ENCODE results near the gene AQP12A. TPM values are rescaled to one million over a fixed set of nuclear protein-coding genes. Genes with fewer than 3 reads are reported as not detected.
"Not testable (repeated sequence)": the region's sequence is repeated elsewhere in the genome, so short reads cannot be mapped to it uniquely, and the experiment has no call there.

AQP12A gene
- total RNA-seq: not detected

DNA sequence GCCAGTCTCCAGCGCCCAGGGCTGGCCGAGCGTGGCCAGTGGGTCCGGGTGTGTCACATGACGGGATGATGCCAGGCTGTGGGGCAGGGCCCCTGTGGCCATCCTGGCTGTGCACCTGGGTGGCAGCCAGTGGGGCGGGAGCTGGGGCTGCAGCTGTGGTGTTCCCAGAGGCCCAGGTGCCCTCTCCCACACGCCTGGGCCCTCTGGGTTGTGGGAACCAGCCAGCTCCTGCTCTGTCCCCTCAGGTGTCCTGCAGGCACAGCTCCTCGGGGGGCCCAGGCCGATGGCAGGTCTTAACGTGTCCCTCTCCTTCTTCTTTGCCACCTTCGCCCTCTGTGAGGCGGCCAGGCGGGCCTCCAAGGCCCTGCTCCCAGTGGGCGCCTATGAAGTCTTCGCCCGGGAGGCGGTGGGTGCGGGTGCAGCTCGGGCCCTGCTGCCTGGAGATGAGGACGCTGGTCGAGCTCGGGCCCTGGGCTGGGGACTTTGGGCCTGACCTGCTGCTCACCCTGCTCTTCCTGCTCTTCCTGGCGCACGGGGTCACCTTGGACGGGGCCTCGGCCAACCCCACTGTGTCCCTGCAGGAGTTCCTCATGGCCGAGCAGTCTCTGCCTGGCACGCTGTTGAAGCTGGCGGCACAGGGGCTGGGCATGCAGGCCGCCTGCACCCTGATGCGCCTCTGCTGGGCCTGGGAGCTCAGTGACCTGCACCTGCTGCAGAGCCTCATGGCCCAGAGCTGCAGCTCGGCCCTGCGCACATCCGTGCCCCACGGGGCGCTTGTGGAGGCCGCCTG is at the start of gene AQP12A:
Gene AQP12A, plus strand, starts transcription at position 236 of the 790 bp plus-strand sequence. Its CDS starts 48 bp downstream, at position 284.
- H3K4me3 Mint-ChIP-seq, H3K27me3 Mint-ChIP-seq, H3K36me3 Mint-ChIP-seq, DNase-seq, H3K27ac Mint-ChIP-seq, H3K4me1 Mint-ChIP-seq, H3K9me3 Mint-ChIP-seq: not testable (repeated sequence)

DNA sequence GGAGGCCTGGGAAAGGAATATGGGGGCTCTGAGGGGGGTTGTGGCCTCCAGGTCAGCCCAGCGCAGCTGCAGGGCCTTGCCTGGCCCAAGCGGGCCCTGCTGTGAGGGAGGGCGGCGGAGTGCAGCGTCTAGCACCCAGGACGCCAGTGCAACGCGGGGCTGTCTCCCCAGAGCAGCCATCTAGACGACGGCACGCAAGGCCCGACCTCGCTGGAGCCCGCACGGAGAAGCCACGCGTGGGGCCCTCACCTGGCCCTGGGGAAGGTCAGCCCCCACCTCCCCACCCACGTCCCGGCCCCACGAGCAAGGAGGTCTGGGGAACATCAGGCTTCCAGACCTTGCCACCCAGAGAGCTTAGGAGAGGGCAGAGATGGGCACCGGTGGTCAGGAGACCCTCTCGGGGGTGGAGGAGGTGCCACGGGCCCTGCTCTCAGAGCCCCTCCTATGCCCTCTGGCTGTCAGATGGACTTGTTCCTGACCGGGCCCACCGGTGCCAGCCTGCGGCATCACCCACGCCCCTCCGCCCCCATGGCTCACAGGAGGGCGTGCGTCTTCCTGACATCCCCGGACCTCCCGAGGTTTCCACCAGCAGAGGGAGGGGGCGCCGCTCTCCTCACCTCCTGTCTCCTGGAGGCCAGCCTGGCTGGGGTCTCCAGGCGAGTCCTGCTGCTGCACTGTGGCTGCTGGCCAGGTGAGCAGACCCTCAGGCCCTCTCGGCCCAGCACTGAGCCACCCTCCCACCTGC is 49.4 kb upstream of the AQP12A start:
- no peak overlapping the region for H3K4me3 Mint-ChIP-seq
- peaks cover 3% of the 10 kb centered on the region for H3K27me3 Mint-ChIP-seq
- DNase-seq: no peak
- no peak overlapping the region for H3K27ac Mint-ChIP-seq
- H3K9me3 Mint-ChIP-seq: no peaks in the 10 kb centered on the region
- peaks cover 2% of the 10 kb centered on the region for H3K4me1 Mint-ChIP-seq
- no peaks in the 10 kb centered on the region for H3K36me3 Mint-ChIP-seq

DNA sequence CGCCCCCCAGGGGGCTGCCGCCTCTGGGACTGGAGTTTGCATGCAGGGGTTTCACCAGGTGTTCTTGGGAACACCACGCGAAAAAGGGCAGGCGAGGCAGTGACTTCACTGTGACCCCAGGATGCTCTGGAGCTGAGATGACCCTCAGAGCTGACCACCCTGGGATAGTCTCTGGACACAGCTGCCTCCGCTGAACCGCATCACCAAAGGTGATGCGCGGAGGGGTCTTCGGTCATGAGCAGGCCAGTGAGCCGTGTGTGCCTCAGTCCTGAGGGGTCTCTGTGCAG is 48.9 kb upstream of the AQP12A start:
- Mint-ChIP-seq H3K27ac (no peak overlapping the region), H3K27me3 (peaks cover 3% of the 10 kb centered on the region), H3K4me3 (no peak overlapping the region), H3K9me3 (no peaks in the 10 kb centered on the region), H3K36me3 (no peaks in the 10 kb centered on the region), H3K4me1 (peaks cover 2% of the 10 kb centered on the region)
- no peak for DNase-seq

GRCh38 chr2:240643093-240643810 is 48.4 kb upstream of the AQP12A start:
- Mint-ChIP-seq H3K9me3 (no peaks in the 10 kb centered on the region), H3K36me3 (no peaks in the 10 kb centered on the region), H3K27me3 (peaks cover 3% of the 10 kb centered on the region), H3K4me3 (no peak overlapping the region), H3K4me1 (peaks cover 2% of the 10 kb centered on the region), H3K27ac (no peak overlapping the region)
- no peak for DNase-seq

DNA sequence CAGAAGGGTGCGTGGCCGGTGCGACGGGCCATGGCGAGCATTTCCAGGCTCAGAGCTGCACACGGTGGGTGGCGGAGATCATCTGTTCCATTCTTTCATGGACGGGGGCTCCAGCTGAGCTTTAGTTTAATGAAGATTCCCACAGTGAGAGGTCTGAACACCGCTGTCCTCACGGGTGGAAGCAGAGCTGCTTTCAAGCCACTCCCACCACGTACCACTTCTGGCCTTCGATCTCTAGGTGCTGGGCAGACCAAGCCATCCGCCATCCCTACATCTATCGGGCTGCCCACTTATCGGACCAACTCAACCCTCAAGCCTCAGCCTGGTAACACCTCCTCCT is 47.9 kb upstream of the AQP12A start:
- no peak for DNase-seq
- Mint-ChIP-seq H3K27ac (no peak overlapping the region), H3K36me3 (no peaks in the 10 kb centered on the region)

GRCh38 chr2:240644171-240644651 is 47.5 kb upstream of the AQP12A start:
- no peaks in the 10 kb centered on the region for H3K36me3 Mint-ChIP-seq
- H3K4me1 Mint-ChIP-seq: peaks cover 2% of the 10 kb centered on the region
- no peak overlapping the region for H3K4me3 Mint-ChIP-seq
- H3K9me3 Mint-ChIP-seq: no peaks in the 10 kb centered on the region
- no peak overlapping the region for H3K27ac Mint-ChIP-seq
- DNase-seq: no peak
- peaks cover 12% of the 10 kb centered on the region for H3K27me3 Mint-ChIP-seq

More for the DNA sequence above, 47.9 kb upstream of the AQP12A start:
- H3K9me3 Mint-ChIP-seq: no peaks in the 10 kb centered on the region
- H3K4me1 Mint-ChIP-seq: peaks cover 2% of the 10 kb centered on the region
- H3K27me3 Mint-ChIP-seq: peaks cover 8% of the 10 kb centered on the region
- H3K4me3 Mint-ChIP-seq: no peak overlapping the region

- no peak overlapping the region for H3K27ac Mint-ChIP-seq
- DNase-seq: no peak
These were observed 46.8 kb upstream of the AQP12A start for GRCh38 chr2:240644859-240645301.

GRCh38 chr2:240645346-240645745 is 46.3 kb upstream of the AQP12A start:
- H3K27ac Mint-ChIP-seq: no peak overlapping the region

More at GRCh38 chr2:240644859-240645301, 46.8 kb upstream of the AQP12A start:
- Mint-ChIP-seq H3K9me3 (no peaks in the 10 kb centered on the region), H3K36me3 (no peaks in the 10 kb centered on the region), H3K27me3 (peaks cover 17% of the 10 kb centered on the region), H3K4me3 (no peak overlapping the region), H3K4me1 (peaks cover 2% of the 10 kb centered on the region)

DNA sequence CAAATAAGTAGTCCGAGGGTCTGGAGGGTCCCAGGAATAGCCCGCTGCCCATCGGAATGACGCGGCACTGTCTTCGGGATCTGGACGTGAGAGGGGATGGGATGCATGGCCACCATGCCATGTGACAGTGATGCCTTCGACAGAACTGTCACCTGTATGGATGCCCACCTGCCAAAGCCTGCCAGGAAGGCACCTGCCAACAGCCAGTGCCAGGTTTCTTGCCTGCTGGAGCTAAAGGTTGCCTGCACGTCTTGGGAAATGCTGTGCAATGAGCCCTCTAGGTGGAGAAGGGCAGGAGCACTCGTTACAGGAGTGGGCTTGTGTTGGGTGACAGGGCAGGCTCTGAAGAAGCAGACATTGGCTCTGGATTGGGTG is 45.9 kb upstream of the AQP12A start:
- Mint-ChIP-seq H3K4me1 (peaks cover 2% of the 10 kb centered on the region), H3K4me3 (no peak overlapping the region), H3K27me3 (peaks cover 17% of the 10 kb centered on the region), H3K9me3 (no peaks in the 10 kb centered on the region), H3K27ac (no peak overlapping the region), H3K36me3 (no peaks in the 10 kb centered on the region)
- DNase-seq: no peak

More at GRCh38 chr2:240645346-240645745, 46.3 kb upstream of the AQP12A start:
- H3K27me3 Mint-ChIP-seq: peaks cover 17% of the 10 kb centered on the region
- no peaks in the 10 kb centered on the region for H3K36me3 Mint-ChIP-seq
- H3K9me3 Mint-ChIP-seq: no peaks in the 10 kb centered on the region
- H3K4me3 Mint-ChIP-seq: no peak overlapping the region
- peaks cover 2% of the 10 kb centered on the region for H3K4me1 Mint-ChIP-seq
- DNase-seq: no peak

- H3K27me3 Mint-ChIP-seq: peaks cover 17% of the 10 kb centered on the region
- no peaks in the 10 kb centered on the region for H3K9me3 Mint-ChIP-seq
- peaks cover 2% of the 10 kb centered on the region for H3K4me1 Mint-ChIP-seq
- H3K27ac Mint-ChIP-seq: no peak overlapping the region
- no peaks in the 10 kb centered on the region for H3K36me3 Mint-ChIP-seq
- H3K4me3 Mint-ChIP-seq: peak overlapping the region; percentile 7
- DNase-seq: no peak
These were observed 45.3 kb upstream of the AQP12A start for GRCh38 chr2:240646176-240646899.

DNA sequence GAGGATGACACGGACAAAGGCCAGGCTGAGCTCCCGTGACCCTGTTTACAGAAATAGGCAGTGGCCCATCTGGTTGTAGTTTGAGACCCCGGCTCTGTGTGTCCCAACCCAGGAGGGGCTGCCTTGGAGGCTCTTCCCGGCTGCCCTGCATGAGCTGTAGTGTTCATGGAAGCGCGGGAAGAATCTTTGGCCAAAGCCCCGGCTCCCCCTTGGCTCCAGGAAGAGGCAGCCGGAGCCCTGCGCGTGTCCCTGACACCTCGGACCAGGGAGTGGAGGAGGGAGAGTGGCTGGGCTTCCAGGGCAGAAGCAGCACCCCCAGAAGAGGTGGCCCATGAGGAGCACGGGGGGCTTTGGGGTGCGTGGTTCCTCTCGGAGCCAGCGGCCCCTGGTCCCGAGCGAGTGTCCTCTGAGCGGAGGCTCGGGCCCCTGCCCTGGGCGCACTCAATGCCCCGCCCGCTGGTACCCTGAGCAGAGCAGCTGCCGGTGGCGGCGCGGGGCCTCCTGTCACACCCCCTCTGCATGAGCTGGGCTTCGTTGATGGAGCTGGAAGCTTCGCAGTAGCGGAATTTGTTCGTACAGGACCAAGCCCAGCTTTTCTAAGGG is 44.7 kb upstream of the AQP12A start:
- Mint-ChIP-seq H3K4me1 (peaks cover 2% of the 10 kb centered on the region), H3K27ac (no peak overlapping the region), H3K4me3 (no peak overlapping the region), H3K36me3 (no peaks in the 10 kb centered on the region), H3K27me3 (peaks cover 17% of the 10 kb centered on the region), H3K9me3 (no peaks in the 10 kb centered on the region)
- no peak for DNase-seq

DNA sequence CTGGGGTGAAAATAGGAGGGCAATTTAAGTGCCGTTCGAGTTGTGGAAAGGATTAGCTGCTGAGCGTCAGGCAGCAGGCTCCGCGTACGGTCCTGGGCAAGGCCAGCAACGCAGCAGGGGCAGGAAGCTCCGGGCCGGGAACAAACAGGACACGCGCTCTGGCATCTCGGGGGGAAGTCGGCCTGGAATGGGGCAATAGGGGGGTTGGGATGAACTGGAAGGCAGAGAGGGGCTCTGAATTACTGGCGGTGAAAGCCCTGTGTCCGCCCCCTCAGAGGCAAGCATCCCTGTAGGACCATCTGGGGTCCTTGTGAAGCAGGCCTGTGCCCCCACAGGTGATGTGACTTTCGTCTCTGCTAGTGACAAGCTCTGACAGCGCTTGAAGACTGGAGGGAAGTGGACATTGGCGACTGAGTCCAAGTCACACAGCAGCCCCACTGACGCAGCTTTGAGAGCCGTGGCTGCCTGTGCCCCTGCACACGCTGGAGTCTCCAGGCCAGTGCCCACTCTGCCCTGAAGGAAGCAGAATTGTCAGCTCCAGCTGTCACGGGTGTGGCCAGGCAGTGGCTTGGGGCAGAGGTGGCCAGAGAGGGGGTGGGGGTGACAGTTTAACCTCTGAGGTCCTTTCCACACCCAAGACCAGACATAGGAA is 44.0 kb upstream of the AQP12A start:
- Mint-ChIP-seq H3K27ac (no peak overlapping the region), H3K9me3 (no peaks in the 10 kb centered on the region), H3K4me1 (peaks cover 2% of the 10 kb centered on the region), H3K4me3 (no peak overlapping the region), H3K36me3 (no peaks in the 10 kb centered on the region), H3K27me3 (peaks cover 17% of the 10 kb centered on the region)
- DNase-seq: no peak

GRCh38 chr2:240648155-240648649 is 43.5 kb upstream of the AQP12A start:
- Mint-ChIP-seq H3K4me3 (no peak overlapping the region), H3K36me3 (no peaks in the 10 kb centered on the region), H3K27me3 (peaks cover 20% of the 10 kb centered on the region), H3K9me3 (no peaks in the 10 kb centered on the region), H3K4me1 (peaks cover 2% of the 10 kb centered on the region), H3K27ac (no peak overlapping the region)
- DNase-seq: no peak

All from activated naive CD8-positive, alpha-beta T cell treated with anti-CD3 and anti-CD28 coated beads for 36 hours (primary cell).